ENCODE measurements around the gene ORMDL2. TPM values are rescaled to one million over a fixed set of nuclear protein-coding genes. Genes with fewer than 3 reads are reported as not detected.
"Not testable (repeated sequence)": the region's sequence is repeated elsewhere in the genome, so short reads cannot be mapped to it uniquely, and the experiment has no call there.

The ORMDL2 gene
- total RNA-seq, 1 donor from 2014 or later, result 54.8 TPM

DNA sequence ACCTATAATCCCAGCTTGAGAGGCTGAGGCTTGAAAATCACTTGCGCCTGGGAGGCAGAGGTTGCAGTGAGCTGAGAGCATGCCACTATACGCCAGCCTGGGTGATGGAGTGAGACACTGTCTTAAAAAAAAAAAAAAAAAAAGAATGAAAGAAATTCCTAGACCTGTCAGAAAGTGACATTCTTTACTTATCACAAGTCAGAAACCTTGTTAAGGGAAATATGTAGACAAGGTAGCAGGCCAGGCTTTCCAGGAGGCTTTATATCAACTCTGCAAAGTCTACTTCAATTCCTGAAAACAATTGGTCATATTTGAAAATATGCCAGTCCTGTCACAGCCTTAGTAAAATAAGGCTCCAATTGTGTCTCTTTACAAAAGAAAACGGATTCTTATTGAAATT lies 44.0 kb downstream of the ORMDL2 start:
- Histone ChIP-seq H3K4me3 (ENCODE audit: insufficient read depth, low read depth, low read length) (no peak overlapping the region), H3K4me2 (ENCODE audit: low read length) (no peak overlapping the region), H3K36me3 (ENCODE audit: insufficient read depth, low read length) (no peaks in the 10 kb centered on the region), H3K4me1 (ENCODE audit: insufficient read depth, low read length) (no peaks in the 10 kb centered on the region), H3K9ac (ENCODE audit: low read length) (no peak overlapping the region), H3K79me2 (ENCODE audit: insufficient read depth, low read length) (no peaks in the 10 kb centered on the region), H3K27me3 (ENCODE audit: insufficient read depth, low read length) (no peaks in the 10 kb centered on the region), H3K27ac (ENCODE audit: low read depth, low read length) (no peak overlapping the region), H4K20me1 (ENCODE audit: insufficient read depth, low read length) (no peaks in the 10 kb centered on the region), H2AFZ (ENCODE audit: low read depth, low read length) (no peak overlapping the region), H3K9me3 (ENCODE audit: insufficient read depth, low read depth, low read length) (no peaks in the 10 kb centered on the region)
- TF ChIP-seq, protein P1, sequence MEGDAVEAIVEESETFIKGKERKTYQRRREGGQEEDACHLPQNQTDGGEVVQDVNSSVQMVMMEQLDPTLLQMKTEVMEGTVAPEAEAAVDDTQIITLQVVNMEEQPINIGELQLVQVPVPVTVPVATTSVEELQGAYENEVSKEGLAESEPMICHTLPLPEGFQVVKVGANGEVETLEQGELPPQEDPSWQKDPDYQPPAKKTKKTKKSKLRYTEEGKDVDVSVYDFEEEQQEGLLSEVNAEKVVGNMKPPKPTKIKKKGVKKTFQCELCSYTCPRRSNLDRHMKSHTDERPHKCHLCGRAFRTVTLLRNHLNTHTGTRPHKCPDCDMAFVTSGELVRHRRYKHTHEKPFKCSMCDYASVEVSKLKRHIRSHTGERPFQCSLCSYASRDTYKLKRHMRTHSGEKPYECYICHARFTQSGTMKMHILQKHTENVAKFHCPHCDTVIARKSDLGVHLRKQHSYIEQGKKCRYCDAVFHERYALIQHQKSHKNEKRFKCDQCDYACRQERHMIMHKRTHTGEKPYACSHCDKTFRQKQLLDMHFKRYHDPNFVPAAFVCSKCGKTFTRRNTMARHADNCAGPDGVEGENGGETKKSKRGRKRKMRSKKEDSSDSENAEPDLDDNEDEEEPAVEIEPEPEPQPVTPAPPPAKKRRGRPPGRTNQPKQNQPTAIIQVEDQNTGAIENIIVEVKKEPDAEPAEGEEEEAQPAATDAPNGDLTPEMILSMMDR (IDR thresholded peaks at IDR 0.05; ENCODE audit: insufficient read depth, low read depth, low read length), result no peak
- TF ChIP-seq EZH2 (IDR thresholded peaks at IDR 0.05; ENCODE audit: insufficient read depth, low read length), result no peak
- H3K27ac Mint-ChIP-seq (ENCODE audit: unreplicated experiment), result no peak overlapping the region
- no peaks in the 10 kb centered on the region for H3K36me3 Mint-ChIP-seq (ENCODE audit: low read depth, unreplicated experiment)
- FAIRE-seq (no peak), DNase-seq (ENCODE audit: low read depth) (no peak)
- H3K9me3 Mint-ChIP-seq (ENCODE audit: unreplicated experiment), result peaks cover 6% of the 10 kb centered on the region
- H3K27me3 Mint-ChIP-seq (ENCODE audit: low read depth, unreplicated experiment), result no peaks in the 10 kb centered on the region
- no peak overlapping the region for H3K4me3 Mint-ChIP-seq (ENCODE audit: unreplicated experiment)
- no peaks in the 10 kb centered on the region for H3K4me1 Mint-ChIP-seq (ENCODE audit: low read depth, unreplicated experiment)

DNA sequence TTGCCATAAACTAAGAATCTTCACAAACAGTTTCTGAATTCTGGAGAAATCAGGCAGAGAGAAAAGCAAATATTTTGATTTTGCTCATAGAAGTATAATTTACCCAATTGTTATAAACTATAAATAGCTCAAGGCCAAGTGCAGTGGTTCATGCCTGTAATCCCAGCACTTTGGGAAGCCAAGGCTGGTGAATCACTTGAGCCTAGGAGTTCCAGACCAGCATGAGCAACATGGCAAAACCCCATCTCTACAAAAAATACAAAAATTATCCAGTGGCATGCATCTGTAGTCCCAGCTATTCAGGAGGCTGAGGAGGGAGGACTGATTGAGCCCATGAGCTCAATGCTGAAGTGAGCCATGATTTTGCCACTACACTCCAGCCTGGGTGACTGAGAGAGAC lies 44.4 kb downstream of the ORMDL2 start:
- H3K36me3 ChIP-seq (ENCODE audit: insufficient read depth, low read length), result no peaks in the 10 kb centered on the region
- no peaks in the 10 kb centered on the region for H3K36me3 Mint-ChIP-seq (ENCODE audit: low read depth, unreplicated experiment)
- no peaks in the 10 kb centered on the region for H4K20me1 ChIP-seq (ENCODE audit: insufficient read depth, low read length)
- no peak overlapping the region for H3K9ac ChIP-seq (ENCODE audit: low read length)
- no peak overlapping the region for H3K27ac ChIP-seq (ENCODE audit: low read depth, low read length)
- H3K27me3 ChIP-seq (ENCODE audit: insufficient read depth, low read length), result no peaks in the 10 kb centered on the region
- peaks cover 6% of the 10 kb centered on the region for H3K9me3 Mint-ChIP-seq (ENCODE audit: unreplicated experiment)
- H3K4me3 ChIP-seq (ENCODE audit: insufficient read depth, low read depth, low read length), result no peak overlapping the region
- TF ChIP-seq EZH2 (IDR thresholded peaks at IDR 0.05; ENCODE audit: insufficient read depth, low read length), result no peak
- TF ChIP-seq, protein P1 (IDR thresholded peaks at IDR 0.05; ENCODE audit: insufficient read depth, low read depth, low read length), result no peak
- no peaks in the 10 kb centered on the region for H3K4me1 ChIP-seq (ENCODE audit: insufficient read depth, low read length)
- no peak overlapping the region for H3K4me3 Mint-ChIP-seq (ENCODE audit: unreplicated experiment)
- no peaks in the 10 kb centered on the region for H3K79me2 ChIP-seq (ENCODE audit: insufficient read depth, low read length)
- no peak for DNase-seq (ENCODE audit: low read depth)
- no peaks in the 10 kb centered on the region for H3K27me3 Mint-ChIP-seq (ENCODE audit: low read depth, unreplicated experiment)
- FAIRE-seq, result no peak
- no peak overlapping the region for H3K27ac Mint-ChIP-seq (ENCODE audit: unreplicated experiment)
- H3K4me2 ChIP-seq (ENCODE audit: low read length), result no peak overlapping the region
- no peak overlapping the region for H2AFZ ChIP-seq (ENCODE audit: low read depth, low read length)
- no peaks in the 10 kb centered on the region for H3K4me1 Mint-ChIP-seq (ENCODE audit: low read depth, unreplicated experiment)
- no peaks in the 10 kb centered on the region for H3K9me3 ChIP-seq (ENCODE audit: insufficient read depth, low read depth, low read length)

DNA sequence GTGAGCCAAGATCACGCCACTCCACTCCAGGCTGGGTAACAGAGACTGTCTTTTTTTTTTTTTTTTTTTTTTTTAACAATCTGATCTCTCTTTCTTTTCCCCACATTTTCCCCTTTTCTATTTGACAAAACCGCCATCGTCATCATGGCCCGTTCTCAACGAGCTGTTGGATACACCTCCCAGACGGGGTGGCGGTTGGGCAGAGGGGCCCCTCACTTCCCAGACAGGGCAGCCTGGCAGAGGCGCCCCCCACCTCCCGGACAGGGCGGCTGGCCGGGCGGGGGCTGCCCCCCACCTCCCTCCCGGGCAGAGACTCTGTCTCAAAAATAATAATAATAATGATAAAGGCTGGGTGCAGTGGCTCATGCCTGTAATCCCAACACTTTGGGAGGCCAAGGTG lies 45.1 kb downstream of the ORMDL2 start:
- not testable (repeated sequence) for H3K4me3 ChIP-seq (ENCODE audit: insufficient read depth, low read depth, low read length); H3K27ac ChIP-seq (ENCODE audit: low read depth, low read length); H3K9ac ChIP-seq (ENCODE audit: low read length); H3K27ac Mint-ChIP-seq (ENCODE audit: unreplicated experiment); H3K27me3 Mint-ChIP-seq (ENCODE audit: low read depth, unreplicated experiment); H3K36me3 Mint-ChIP-seq (ENCODE audit: low read depth, unreplicated experiment); H3K27me3 ChIP-seq (ENCODE audit: insufficient read depth, low read length); H3K36me3 ChIP-seq (ENCODE audit: insufficient read depth, low read length); H3K9me3 ChIP-seq (ENCODE audit: insufficient read depth, low read depth, low read length); H2AFZ ChIP-seq (ENCODE audit: low read depth, low read length); H3K79me2 ChIP-seq (ENCODE audit: insufficient read depth, low read length); H4K20me1 ChIP-seq (ENCODE audit: insufficient read depth, low read length); DNase-seq (ENCODE audit: low read depth); H3K9me3 Mint-ChIP-seq (ENCODE audit: unreplicated experiment); H3K4me3 Mint-ChIP-seq (ENCODE audit: unreplicated experiment); H3K4me1 Mint-ChIP-seq (ENCODE audit: low read depth, unreplicated experiment); FAIRE-seq; H3K4me2 ChIP-seq (ENCODE audit: low read length); H3K4me1 ChIP-seq (ENCODE audit: insufficient read depth, low read length)
